ENCODE measurements around the gene CDKL1. TPM values are rescaled to one million over a fixed set of nuclear protein-coding genes. Genes with fewer than 3 reads are reported as not detected.
"Not testable (repeated sequence)": the region's sequence is repeated elsewhere in the genome, so short reads cannot be mapped to it uniquely, and the experiment has no call there.

CDKL1 gene
- total RNA-seq, 1 experiment from 2014 or later: 2.4 TPM

- ChIA-PET CTCF (no interaction called here), POLR2A (ENCODE audit: unreplicated experiment) (no interaction called here)
- H3K36me3 ChIP-seq (ENCODE audit: low read depth): no peaks in the 10 kb centered on the region
- H3K4me2 ChIP-seq: no peak overlapping the region
- no peaks in the 10 kb centered on the region for H3K27me3 ChIP-seq (ENCODE audit: insufficient read depth, low read depth)
- no peak overlapping the region for H3K27ac ChIP-seq
- H2AFZ ChIP-seq: no peak overlapping the region
- intact Hi-C loops (cut with micrococcal nuclease; ENCODE audit: unreplicated experiment): no loop called here
- H3K4me3 ChIP-seq: no peak overlapping the region
- no peak for DNase-seq
- no peaks in the 10 kb centered on the region for H3K9me2 ChIP-seq (ENCODE audit: insufficient read depth)
- no peaks in the 10 kb centered on the region for H3K79me2 ChIP-seq (ENCODE audit: low read depth)
- H4K20me1 ChIP-seq (ENCODE audit: insufficient read depth): no peaks in the 10 kb centered on the region
- H3F3A ChIP-seq (ENCODE audit: insufficient read depth, low read depth): no peaks in the 10 kb centered on the region
- no peaks in the 10 kb centered on the region for H3K9me3 ChIP-seq (ENCODE audit: insufficient read depth, low read depth)
- no TSS peak for BruUV-seq (replicated peaks)
- no peaks in the 10 kb centered on the region for H3K4me1 ChIP-seq (replicated peaks; ENCODE audit: insufficient read depth)
- no peak for TF ChIP-seq CTCF (conservative IDR thresholded peaks at IDR 0.05)
- TF ChIP-seq EZH2 (IDR thresholded peaks at IDR 0.05; ENCODE audit: low read depth): no peak
Observed at GRCh38 chr14:50371546-50371945, 25.1 kb downstream of the CDKL1 start.

DNA sequence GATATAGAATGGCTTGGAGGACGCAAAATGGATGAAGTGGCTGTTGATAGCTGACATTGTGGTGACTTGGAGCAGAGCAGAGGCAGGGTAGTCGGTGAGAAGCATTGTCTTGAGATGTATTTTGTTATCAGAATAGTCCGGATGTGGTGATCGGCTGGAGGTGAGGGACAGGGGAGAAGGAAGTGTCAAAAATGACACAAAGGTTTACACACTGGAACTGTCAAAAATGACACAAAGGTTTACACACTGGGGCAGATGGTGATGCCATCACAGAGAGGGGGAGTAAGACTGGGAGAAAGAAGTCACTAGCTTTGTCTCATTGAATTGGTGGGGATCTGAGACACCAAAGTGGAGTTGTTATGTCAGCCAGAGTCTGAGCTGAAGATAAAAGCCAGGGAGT, 30.1 kb downstream of the CDKL1 start:
- CTCF ChIA-PET: no interaction called here
- no peak for DNase-seq
- no peak overlapping the region for H3K4me3 ChIP-seq

GRCh38 chr14:50366115-50366514, 30.6 kb downstream of the CDKL1 start:
- DNase-seq: no peak
- Histone ChIP-seq H3K27ac (no peak overlapping the region), H3K4me3 (no peak overlapping the region), H3K27me3 (ENCODE audit: insufficient read depth, low read depth) (no peaks in the 10 kb centered on the region), H3K9me2 (ENCODE audit: insufficient read depth) (no peaks in the 10 kb centered on the region; the same call in 1 of the 2 replicates), H3K79me2 (ENCODE audit: low read depth) (no peaks in the 10 kb centered on the region), H3K9me3 (ENCODE audit: insufficient read depth, low read depth) (no peaks in the 10 kb centered on the region), H3K4me2 (no peak overlapping the region), H3K4me1 (replicated peaks; ENCODE audit: insufficient read depth) (peaks cover 22% of the 10 kb centered on the region), H3K36me3 (ENCODE audit: low read depth) (no peaks in the 10 kb centered on the region), H3F3A (ENCODE audit: insufficient read depth, low read depth) (peaks cover 8% of the 10 kb centered on the region; the same call in 1 of the 2 replicates), H4K20me1 (ENCODE audit: insufficient read depth) (no peaks in the 10 kb centered on the region), H2AFZ (no peak overlapping the region)
- intact Hi-C loops (cut with micrococcal nuclease; ENCODE audit: unreplicated experiment): no loop called here
- BruUV-seq (replicated peaks): no TSS peak
- ChIA-PET CTCF (no interaction called here), POLR2A (ENCODE audit: unreplicated experiment) (no interaction called here)
- TF ChIP-seq EZH2 (IDR thresholded peaks at IDR 0.05; ENCODE audit: low read depth) (no peak), CTCF (conservative IDR thresholded peaks at IDR 0.05) (no peak)

More for the DNA sequence above, 30.1 kb downstream of the CDKL1 start:
- Histone ChIP-seq H3F3A (ENCODE audit: insufficient read depth, low read depth) (peaks cover 8% of the 10 kb centered on the region; the same call in 1 of the 2 replicates), H3K27ac (no peak overlapping the region), H3K4me2 (no peak overlapping the region), H3K9me2 (ENCODE audit: insufficient read depth) (no peaks in the 10 kb centered on the region; the same call in 1 of the 2 replicates), H3K9me3 (ENCODE audit: insufficient read depth, low read depth) (no peaks in the 10 kb centered on the region), H3K36me3 (ENCODE audit: low read depth) (no peaks in the 10 kb centered on the region), H3K79me2 (ENCODE audit: low read depth) (no peaks in the 10 kb centered on the region), H3K4me1 (replicated peaks; ENCODE audit: insufficient read depth) (peaks cover 22% of the 10 kb centered on the region), H2AFZ (no peak overlapping the region), H3K27me3 (ENCODE audit: insufficient read depth, low read depth) (no peaks in the 10 kb centered on the region), H4K20me1 (ENCODE audit: insufficient read depth) (no peaks in the 10 kb centered on the region)
- POLR2A ChIA-PET (ENCODE audit: unreplicated experiment): no interaction called here
- BruUV-seq (replicated peaks): no TSS peak
- intact Hi-C loops (cut with micrococcal nuclease; ENCODE audit: unreplicated experiment): no loop called here
- TF ChIP-seq EZH2 (IDR thresholded peaks at IDR 0.05; ENCODE audit: low read depth) (no peak), CTCF (conservative IDR thresholded peaks at IDR 0.05) (no peak)

DNA sequence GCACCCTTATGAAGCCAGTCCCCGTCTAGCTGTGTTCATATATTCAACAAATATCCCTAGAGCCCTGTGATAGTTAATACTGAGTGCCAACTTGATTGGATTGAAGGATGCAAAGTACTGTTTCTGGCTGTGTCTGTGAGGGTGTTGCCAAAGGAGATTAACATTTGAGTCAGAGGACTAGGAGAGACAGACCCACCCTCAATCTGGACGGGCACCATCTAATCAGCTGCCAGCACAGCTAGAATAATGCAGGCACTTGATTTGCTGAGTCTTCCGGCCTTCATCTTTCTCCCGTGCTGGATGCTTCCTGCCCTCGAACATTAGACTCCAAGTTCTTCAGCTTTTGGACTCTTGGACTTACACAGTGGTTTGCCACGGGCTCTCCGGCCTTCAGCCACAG, 31.1 kb downstream of the CDKL1 start:
- POLR2A ChIA-PET (ENCODE audit: unreplicated experiment): interaction anchor here (1.0 kb wide), 1 partner anchor 37 kb away, joined by 5 read pairs; no protein-coding TSS in a partner anchor
- CTCF ChIA-PET; H3K9me3 ChIP-seq (ENCODE audit: insufficient read depth, low read depth); H3K27me3 ChIP-seq (ENCODE audit: insufficient read depth, low read depth); H3K9me2 ChIP-seq (ENCODE audit: insufficient read depth); DNase-seq; intact Hi-C loops (cut with micrococcal nuclease; ENCODE audit: unreplicated experiment); H3K4me2 ChIP-seq; H3F3A ChIP-seq (ENCODE audit: insufficient read depth, low read depth); H3K27ac ChIP-seq; H3K79me2 ChIP-seq (ENCODE audit: low read depth); H3K36me3 ChIP-seq (ENCODE audit: low read depth); BruUV-seq (replicated peaks); H2AFZ ChIP-seq; H3K4me3 ChIP-seq; H4K20me1 ChIP-seq (ENCODE audit: insufficient read depth): not testable (repeated sequence)
- H3K4me1 ChIP-seq (replicated peaks; ENCODE audit: insufficient read depth): peaks cover 25% of the 10 kb centered on the region
